NOMO-1 (cell line): Measurements from ENCODE around the gene POU2AF3.
"Not testable (repeated sequence)": the region's sequence is repeated elsewhere in the genome, so short reads cannot be mapped to it uniquely, and the experiment has no call there.

Experiments used
- DNase-seq, 2 experiments: peaks; one replicate each; lab custom pipeline; 2025; ENCODE audit not compliant: unreplicated experiment in 2 of 2; lab: John Stamatoyannopoulos, UW

POU2AF3 gene

DNA sequence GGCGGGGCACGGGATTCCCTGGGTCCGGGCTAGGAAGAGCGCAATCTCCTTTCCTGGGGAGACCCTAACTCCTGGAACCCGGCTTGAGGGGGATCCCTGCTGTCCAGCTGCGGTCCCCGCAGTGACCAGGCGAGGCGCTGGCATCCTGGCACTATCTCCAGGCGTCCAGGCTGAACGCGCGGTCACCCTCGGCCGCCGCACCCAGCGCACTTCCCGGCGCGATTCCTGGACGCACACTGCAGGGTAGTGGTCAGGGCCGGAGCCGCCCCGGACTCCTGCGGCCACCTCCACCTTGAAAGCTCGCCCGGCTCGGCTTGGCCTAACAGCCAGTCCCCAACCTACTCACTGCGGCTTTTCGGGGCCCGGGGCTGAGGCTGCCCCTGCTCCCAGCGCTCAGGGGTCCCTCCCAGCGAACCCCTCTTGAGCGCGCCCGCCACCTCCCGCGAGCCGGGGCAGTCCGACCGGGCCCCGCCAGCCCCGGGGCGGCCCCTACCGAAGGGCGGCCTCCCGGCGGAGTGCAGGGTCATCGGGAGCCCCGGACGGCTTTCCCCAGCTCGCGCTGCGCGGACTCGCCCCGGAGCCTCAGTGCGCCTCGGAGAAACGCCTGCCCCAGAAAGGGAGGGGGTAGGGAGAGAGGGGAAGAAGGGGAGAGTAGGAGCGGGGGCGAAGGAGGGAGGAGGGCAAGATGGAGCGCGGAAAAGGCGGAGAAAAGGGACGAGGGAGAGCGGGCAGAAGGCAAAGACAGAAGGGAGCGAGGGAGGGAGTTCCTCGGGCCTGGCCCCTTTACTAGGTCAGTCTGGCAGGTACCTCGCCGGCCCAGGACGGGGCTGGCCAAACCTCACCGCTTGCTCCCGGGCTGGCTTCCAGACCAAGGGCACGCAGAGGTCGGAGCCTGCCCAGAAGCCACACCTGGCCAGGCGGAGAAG lies 1.0 kb downstream of the POU2AF3 start:
- no peak for DNase-seq

DNA sequence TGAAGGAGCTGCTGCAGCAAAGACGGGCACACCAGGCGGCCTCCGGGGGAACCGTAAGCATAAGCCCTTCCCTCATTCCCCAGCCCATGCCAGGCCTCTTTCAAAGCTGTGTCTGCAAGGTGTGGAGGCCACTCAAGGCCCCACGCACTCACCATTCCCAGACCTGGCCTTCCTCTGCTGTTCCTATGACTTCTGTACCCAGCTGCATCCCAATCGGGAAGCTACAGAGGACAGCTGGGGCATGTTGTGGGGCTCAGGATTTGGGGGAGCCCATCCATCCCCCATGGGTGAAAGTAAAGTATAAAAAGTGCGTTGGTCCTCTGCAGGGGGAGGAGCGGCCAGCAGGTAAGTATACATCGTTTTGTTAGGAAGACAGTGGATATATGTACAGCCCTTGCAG lies 2.2 kb downstream of the POU2AF3 start:
- DNase-seq: no peak

DNA sequence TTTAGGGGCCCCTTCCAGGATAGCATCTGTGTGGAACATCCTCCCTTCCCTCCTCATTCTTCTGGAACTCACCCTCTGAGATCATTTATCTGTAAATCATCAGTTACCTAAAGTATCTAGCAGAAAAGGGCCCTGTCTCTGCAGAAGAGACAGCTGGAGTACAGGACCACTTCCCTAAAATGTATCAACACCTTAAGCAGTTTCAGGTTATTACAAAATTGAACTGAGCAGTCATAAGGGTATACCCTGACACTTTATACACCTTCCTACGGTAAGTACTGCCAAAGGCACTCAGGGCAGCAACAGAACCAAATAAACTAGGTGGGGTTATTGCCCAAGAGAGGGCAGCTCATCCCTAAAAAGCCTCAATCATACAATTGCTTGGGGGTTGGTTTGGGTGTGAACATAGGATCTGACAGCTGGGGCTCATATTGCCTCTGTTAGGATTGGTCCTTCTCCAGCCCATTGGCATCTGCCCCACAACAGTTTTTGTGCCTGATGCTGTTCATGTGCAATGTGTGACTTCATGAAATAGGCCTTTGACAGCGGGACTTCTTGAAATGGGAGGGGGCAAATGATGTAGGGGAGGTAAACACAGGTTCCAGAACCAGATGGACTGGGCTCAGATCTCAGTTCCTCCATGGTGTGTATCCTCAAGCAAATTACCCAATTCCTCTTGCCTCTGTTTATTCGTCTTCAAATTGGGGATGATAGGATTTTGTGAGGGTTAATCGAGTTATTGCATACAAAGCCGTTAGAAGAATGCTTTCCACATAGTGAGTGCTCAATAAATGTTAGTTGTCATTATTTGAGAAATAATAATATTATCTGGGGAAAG lies 2.9 kb downstream of the POU2AF3 start:
- DNase-seq: peak in 1 of 2 experiments; percentile 3

DNA sequence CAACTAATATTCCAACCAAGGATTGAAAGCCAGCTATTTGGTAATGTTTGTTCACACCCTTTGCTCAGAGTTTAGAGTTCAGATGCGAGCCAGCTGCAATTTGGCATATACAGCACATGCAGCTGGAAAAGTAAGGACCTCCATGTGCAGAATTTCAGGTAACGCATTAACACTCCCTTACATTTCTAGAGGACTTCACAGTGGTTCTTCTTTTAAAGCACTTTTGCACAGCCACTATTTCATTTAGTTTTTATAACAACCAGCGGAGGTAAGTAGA lies 3.4 kb downstream of the POU2AF3 start:
- no peak for DNase-seq

- no peak for DNase-seq
These were observed 4.0 kb downstream of the POU2AF3 start for GRCh38 chr11:111302298-111302697.

DNA sequence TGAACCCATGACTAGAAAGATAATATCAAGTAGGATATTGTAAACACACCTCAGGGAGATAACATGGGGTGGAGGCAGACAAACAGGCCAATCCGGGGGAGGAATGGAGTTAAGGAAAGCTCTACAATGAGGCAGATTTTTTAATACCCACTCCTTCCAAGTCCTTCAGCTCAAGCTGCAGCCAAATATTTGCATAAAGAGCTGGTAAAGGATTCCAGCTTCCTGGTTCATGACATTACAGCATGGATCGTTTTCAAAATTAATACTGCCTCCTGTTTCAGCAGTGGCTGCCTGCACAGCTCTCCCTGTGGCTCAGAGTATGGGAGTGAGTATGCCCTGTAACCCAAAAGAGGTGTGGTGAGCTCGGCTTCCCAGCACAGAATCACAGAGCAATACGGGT lies 5.1 kb downstream of the POU2AF3 start:
- DNase-seq: no peak

DNA sequence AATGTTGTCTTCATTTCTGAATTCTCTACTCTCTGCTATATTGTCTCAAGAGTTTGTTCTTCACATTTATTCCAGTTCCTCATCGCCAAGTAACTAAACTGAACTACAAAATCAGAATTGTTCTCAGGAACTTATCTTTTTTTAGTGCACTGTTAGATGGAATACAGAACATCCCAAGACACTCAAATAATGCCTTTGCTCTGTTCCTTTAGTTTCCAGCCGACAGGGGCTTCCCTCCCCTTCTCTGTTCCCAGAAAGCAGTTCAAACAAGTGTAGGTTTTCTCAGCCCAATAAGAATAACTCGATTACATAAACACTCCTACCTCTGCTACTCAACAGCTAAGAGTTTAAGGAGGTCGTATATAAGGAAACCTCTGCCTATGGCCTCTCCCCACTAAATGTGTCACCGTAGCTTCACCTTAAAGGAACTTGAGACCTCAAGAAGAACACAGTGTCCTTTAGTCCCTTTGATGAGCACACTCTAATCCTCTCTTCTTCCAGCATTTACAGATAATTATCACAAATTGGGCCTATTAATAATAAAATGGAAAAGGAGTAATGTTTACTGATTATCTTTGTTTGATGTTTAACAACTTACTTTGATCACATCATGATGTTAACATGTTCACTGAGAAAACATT lies 6.9 kb downstream of the POU2AF3 start:
- DNase-seq: no peak

- DNase-seq: peak; percentile 37 to 48
These were observed 7.5 kb downstream of the POU2AF3 start for GRCh38 chr11:111305876-111306275.

GRCh38 chr11:111306321-111306720 lies 8.0 kb downstream of the POU2AF3 start:
- DNase-seq: no peak

- no peak for DNase-seq
These were observed 9.2 kb downstream of the POU2AF3 start for GRCh38 chr11:111307472-111308108.

- no peak for DNase-seq
These were observed 9.8 kb downstream of the POU2AF3 start for GRCh38 chr11:111308140-111308539.

DNA sequence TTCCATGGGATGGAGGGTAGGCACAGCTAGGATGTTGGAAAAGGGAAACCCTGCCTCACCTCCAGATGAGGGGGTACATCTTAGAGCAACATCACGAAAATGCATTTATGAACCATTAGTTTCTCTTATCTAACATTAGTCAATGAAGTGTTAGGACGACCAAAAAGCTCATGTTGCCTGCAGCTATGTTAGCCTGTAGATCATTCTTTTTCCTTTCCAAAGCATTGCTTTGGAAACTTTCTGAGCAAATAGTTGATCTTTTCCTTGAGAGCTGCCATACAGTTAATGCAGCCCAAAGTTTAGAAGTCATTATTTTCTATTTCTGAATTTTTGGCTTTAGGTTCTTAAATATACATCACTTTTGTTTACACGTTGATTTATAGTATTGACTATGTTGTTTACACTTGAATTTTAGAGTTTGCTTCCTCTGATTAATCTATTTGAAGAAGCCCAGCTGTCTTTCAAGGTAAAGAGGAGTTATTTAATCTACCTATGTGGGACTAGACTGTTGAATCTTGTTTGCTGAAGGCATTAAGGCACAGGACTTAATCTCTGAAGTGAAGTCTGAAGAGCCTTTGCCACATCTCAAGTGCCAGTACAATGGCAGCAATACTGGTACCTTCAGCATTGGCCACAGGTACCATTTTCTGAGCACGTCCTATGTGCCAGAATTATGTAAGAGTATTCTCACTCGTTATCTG lies 11.0 kb downstream of the POU2AF3 start:
- DNase-seq: no peak

DNA sequence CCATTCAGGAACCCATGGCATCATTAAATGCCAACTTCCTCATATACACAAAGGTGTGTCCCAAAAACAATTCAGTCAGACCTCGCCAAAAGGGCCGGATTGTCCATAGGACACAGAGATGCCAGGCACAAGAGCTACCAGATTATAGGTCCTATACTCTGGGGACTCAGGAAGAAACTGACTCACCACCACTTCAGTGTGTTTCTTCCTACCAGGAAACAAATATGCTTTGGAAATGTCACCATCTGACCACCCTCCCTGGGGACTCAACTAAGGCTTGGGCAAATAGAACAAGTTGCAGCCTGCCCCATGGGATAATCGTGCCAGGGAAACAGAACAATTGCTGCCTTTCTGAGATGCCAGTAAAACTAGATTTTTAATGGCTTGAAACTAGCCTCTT lies 11.7 kb downstream of the POU2AF3 start:
- no peak for DNase-seq

GRCh38 chr11:111310723-111311122 lies 12.4 kb downstream of the POU2AF3 start:
- no peak for DNase-seq

GRCh38 chr11:111312076-111312475 lies 13.7 kb downstream of the POU2AF3 start:
- DNase-seq: no peak

GRCh38 chr11:111319296-111319695 lies 20.9 kb downstream of the POU2AF3 start:
- DNase-seq: no peak

- DNase-seq: not testable (repeated sequence)
These were observed 21.9 kb downstream of the POU2AF3 start for GRCh38 chr11:111320199-111320598.

- DNase-seq: no peak
These were observed 22.6 kb downstream of the POU2AF3 start for GRCh38 chr11:111320728-111321568.

DNA sequence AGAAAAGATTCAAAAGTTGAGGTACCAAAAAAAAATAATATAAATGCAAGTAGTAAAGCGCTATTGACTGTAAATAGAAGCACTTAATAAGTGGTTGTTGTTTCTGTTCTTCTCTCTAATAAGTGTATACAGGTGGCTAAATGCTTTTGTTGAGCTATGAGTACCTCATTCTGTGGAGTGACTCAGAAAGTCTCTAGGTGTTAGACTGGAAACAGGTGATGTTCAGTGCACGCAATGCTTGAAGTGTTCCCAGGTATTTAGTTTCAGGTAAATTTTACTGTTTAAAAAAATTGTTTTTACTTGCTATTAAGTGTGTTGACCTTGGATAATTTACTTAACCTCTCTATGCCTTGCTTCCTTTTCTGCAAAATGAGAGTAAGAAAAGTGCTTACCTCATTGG lies 24.2 kb downstream of the POU2AF3 start:
- no peak for DNase-seq
